ENCODE data around the gene BCL11A.

BCL11A gene

DNA sequence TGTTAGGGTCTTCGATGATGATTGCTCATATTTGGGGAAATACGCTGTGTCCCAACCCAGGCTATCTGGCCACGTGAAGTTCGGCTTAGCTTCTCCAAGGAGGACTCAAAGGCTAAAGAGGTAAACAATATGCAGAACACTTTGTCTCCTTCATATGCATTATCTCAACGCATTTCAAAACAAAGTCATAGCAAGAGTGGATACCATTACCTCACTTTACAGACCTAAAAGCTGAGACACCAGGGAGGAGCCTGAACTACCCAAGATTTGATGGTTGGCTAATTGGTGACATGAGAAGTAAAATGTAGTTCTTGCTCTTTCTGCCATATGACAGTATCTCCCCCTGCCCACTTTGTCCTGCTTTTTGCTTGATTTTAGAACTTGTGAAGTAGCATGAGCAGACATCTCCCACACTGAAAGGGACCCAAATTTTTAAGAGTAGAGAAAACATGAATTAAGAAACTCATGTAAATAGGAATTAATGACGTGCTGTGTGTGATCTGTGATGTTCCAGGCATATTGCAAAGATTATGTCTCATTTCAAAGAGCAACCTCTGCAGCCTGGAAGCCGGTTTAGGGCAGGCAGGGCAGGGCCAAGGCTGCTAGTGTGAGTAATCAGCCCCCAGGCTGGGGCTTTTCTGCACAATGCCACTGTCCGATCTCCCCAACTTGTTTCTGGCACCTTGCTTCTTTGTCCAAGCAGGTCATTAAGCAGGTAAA is 144.5 kb downstream of the BCL11A start:
- no peak for DNase-seq
- TF ChIP-seq GATA1 (IDR thresholded peaks at IDR 0.05; ENCODE audit: low read depth, low read length): no peak
- TF ChIP-seq POLR2A (IDR thresholded peaks at IDR 0.05; ENCODE audit: low read length): no peak

DNA sequence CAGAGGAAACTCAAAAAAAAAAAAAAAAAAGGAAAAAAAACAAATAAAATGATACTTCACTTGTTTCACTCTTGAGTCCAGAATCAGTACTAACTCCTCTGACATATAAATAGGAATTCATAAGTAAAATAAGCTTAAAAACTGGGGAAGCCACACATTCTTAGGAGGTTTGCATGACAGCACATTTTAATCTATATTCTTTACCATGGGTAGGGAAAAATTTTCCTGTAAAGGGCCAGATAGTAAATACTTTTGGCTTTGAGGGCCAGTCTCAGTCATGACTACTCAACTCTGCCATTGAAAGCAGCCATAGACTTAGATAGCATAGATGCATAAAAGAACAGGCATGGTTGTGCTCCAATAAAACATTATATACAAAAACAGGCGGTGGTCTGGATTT is 145.2 kb downstream of the BCL11A start:
- DNase-seq: no peak
- no peak for TF ChIP-seq POLR2A (IDR thresholded peaks at IDR 0.05; ENCODE audit: low read length)
- no peak for TF ChIP-seq GATA1 (IDR thresholded peaks at IDR 0.05; ENCODE audit: low read depth, low read length)

DNA sequence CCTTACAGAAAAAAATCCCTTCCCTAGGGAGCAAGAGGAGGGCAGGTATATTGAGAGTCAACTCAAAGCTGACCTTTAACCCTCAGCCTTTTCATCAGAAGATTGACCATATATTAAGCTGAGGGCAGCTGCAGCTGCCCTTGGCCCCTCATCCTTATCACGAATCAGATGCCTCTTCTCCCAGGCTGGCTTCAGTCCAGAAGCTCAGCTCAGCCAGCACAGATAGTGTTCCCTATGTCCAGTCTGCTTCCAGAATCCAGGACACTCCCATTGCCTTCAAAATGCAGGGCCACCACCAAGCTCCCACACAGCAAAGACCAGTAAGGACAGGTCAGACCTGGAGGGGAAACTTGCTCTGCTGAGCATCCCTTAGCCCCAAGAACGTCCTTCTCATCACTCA is 146.1 kb downstream of the BCL11A start:
- no peak for DNase-seq
- TF ChIP-seq POLR2A (IDR thresholded peaks at IDR 0.05; ENCODE audit: low read length) (no peak), GATA1 (IDR thresholded peaks at IDR 0.05; ENCODE audit: low read depth, low read length) (no peak)

DNA sequence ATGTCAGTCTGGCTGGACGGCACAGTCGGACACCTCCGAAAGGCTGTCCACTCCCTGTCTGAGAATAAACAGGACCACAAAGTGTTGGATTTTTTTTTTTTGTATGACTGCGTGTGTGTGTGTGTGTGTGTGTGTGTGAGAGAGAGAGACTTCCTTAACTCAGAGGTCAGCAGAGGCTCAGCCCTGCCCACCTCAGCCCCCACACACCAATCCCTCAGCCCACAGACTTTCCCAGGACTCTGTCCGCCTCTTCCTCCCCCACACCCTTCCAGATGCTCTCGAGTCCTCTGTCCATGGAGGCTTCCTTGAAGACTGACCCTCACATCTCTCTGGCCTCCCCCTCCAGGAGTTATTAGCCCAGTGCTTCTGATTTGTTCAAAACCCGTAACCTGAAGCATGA is 147.3 kb downstream of the BCL11A start:
- no peak for TF ChIP-seq GATA1 (IDR thresholded peaks at IDR 0.05; ENCODE audit: low read depth, low read length)
- no peak for TF ChIP-seq POLR2A (IDR thresholded peaks at IDR 0.05; ENCODE audit: low read length)

DNA sequence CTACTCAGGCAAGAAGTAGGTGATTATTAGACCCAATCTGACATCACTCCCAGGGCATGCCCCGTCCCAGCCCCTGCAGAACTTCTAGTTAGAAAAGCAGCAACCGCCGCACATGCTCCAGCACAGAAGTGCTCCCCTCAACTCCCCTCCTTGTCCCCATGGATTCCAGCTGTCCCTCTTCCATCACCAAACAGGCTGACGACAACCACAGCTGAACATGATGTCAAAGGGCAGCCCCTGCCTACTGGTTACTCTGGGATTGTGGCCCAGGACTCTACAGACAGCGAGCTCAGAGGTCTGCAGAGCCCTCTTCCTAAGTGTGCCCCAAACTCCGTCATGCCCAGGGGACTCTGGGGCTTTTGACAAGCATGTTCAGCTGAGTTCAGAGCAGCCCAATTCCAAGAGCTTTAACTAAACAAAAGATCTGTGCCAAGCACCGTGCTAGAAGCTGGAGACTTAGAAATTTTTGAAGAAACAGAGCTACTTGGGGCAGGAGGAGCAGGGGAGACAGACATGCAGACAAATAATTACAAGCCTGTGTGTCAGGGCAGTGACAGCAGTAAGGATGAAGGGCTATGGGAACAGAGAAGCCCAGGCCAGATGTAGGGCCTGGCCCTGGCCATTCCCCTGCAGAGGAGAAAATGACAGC is 148.1 kb downstream of the BCL11A start:
- TF ChIP-seq POLR2A (IDR thresholded peaks at IDR 0.05; ENCODE audit: low read length): no peak
- no peak for TF ChIP-seq GATA1 (IDR thresholded peaks at IDR 0.05; ENCODE audit: low read depth, low read length)
- DNase-seq: no peak

More for the DNA sequence above, 147.3 kb downstream of the BCL11A start:
- no peak for DNase-seq

Data from erythroblast (primary cell).